MCF 10A (cell line): Measurements from ENCODE around the gene PLEKHH1. TPM values are rescaled to one million over a fixed set of nuclear protein-coding genes. Genes with fewer than 3 reads are reported as not detected.

Experiments
- BruUV-seq: library from RNA; stranded (reverse); fragments of 400-500 nt; replicated peaks from 2 replicates; lab custom pipeline; 2021; lab: Mats Ljungman, UMichigan
- CTCF ChIA-PET: fragments of 300-600 bp; sonication (Branson Sonifier 250); formaldehyde crosslinking; extraction: SDS; loops from one replicate; lab custom pipeline; 2021; ENCODE audit warnings: antibody characterized with exemption, inconsistent platforms; lab: Yijun Ruan, JAX
- POLR2A ChIA-PET: fragments of 300-600, 350-650 bp; sonication (Branson Sonifier 250); formaldehyde crosslinking; extraction: SDS; loops from one replicate; lab custom pipeline; 2020; ENCODE audit warnings: antibody characterized with exemption, inconsistent platforms; lab: Yijun Ruan, JAX
- DNase-seq: peaks from one replicate; pipeline ENCODE4 v3.0.0-alpha.2; 2018; ENCODE audit not compliant: unreplicated experiment
- H3K27ac Mint-ChIP-seq: one replicate; pipeline ENCODE4 v1.8.0; 2022; ENCODE audit warnings: mild to moderate bottlenecking, low read depth, mixed read lengths; ENCODE audit not compliant: unreplicated experiment
- H3K27me3 Mint-ChIP-seq: one replicate; pipeline ENCODE4 v1.8.0; 2022; ENCODE audit warnings: mixed read lengths; ENCODE audit not compliant: insufficient read depth, unreplicated experiment
- H3K36me3 Mint-ChIP-seq: one replicate; pipeline ENCODE4 v1.8.0; 2022; ENCODE audit warnings: mild to moderate bottlenecking, moderate library complexity, mixed read lengths; ENCODE audit not compliant: insufficient read depth, unreplicated experiment
- H3K4me1 Mint-ChIP-seq: one replicate; pipeline ENCODE4 v1.8.0; 2022; ENCODE audit warnings: mixed read lengths; ENCODE audit not compliant: insufficient read depth, unreplicated experiment
- H3K4me3 Mint-ChIP-seq: one replicate; pipeline ENCODE4 v1.8.0; 2022; ENCODE audit warnings: mild to moderate bottlenecking, moderate library complexity, mixed read lengths; ENCODE audit not compliant: unreplicated experiment
- H3K9me3 Mint-ChIP-seq: one replicate; pipeline ENCODE4 v1.8.0; 2022; ENCODE audit warnings: mixed read lengths; ENCODE audit not compliant: unreplicated experiment
- intact Hi-C: fragments of 100-400 bp; cut with micrococcal nuclease; formaldehyde crosslinking; loops from 2 replicates; pipeline ENCODE4 v1.14.1; 2022
- total RNA-seq: library from RNA; stranded (reverse); gene quantifications from 2 replicates; pipeline ENCODE4 v1.2.3, GENCODE V29; 2022
- TF ChIP-seq, protein P1 (sequence below): fragments of 200-600 bp; IDR thresholded peaks from one replicate; pipeline ENCODE4 v1.8.0; 2022; ENCODE audit warnings: antibody characterized with exemption, mild to moderate bottlenecking; ENCODE audit not compliant: unreplicated experiment

The PLEKHH1 gene
- total RNA-seq, 1 experiment from 2014 or later: 5.8 TPM

- H3K27me3 Mint-ChIP-seq: no peaks in the 10 kb centered on the region
- intact Hi-C loops: no loop called here
- H3K9me3 Mint-ChIP-seq: no peaks in the 10 kb centered on the region
- no peak for DNase-seq
- TF ChIP-seq, protein P1, sequence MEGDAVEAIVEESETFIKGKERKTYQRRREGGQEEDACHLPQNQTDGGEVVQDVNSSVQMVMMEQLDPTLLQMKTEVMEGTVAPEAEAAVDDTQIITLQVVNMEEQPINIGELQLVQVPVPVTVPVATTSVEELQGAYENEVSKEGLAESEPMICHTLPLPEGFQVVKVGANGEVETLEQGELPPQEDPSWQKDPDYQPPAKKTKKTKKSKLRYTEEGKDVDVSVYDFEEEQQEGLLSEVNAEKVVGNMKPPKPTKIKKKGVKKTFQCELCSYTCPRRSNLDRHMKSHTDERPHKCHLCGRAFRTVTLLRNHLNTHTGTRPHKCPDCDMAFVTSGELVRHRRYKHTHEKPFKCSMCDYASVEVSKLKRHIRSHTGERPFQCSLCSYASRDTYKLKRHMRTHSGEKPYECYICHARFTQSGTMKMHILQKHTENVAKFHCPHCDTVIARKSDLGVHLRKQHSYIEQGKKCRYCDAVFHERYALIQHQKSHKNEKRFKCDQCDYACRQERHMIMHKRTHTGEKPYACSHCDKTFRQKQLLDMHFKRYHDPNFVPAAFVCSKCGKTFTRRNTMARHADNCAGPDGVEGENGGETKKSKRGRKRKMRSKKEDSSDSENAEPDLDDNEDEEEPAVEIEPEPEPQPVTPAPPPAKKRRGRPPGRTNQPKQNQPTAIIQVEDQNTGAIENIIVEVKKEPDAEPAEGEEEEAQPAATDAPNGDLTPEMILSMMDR: no peak
- H3K27ac Mint-ChIP-seq: no peak overlapping the region
- H3K4me3 Mint-ChIP-seq: no peak overlapping the region
- POLR2A ChIA-PET: interaction anchor here (0.7 kb wide), 1 partner anchor 1327 kb away, joined by 3 read pairs; no protein-coding TSS in a partner anchor
- no TSS peak for BruUV-seq
- no peaks in the 10 kb centered on the region for H3K36me3 Mint-ChIP-seq
- CTCF ChIA-PET: interaction anchor here (0.7 to 1.5 kb wide), 2 partner anchors 10 to 442 kb away, joined by 3 to 18 read pairs; no protein-coding TSS in a partner anchor
- no peaks in the 10 kb centered on the region for H3K4me1 Mint-ChIP-seq
Measured at GRCh38 chr14:67536087-67536486, 3.0 kb downstream of the PLEKHH1 start.

GRCh38 chr14:67537736-67538135, 4.6 kb downstream of the PLEKHH1 start:
- Mint-ChIP-seq H3K36me3 (no peaks in the 10 kb centered on the region), H3K9me3 (no peaks in the 10 kb centered on the region), H3K4me1 (no peaks in the 10 kb centered on the region), H3K4me3 (no peak overlapping the region), H3K27me3 (no peaks in the 10 kb centered on the region), H3K27ac (no peak overlapping the region)
- BruUV-seq: no TSS peak
- DNase-seq: no peak
- TF ChIP-seq, protein P1: no peak
- intact Hi-C loops: no loop called here
- ChIA-PET POLR2A (interaction anchor here (0.7 to 1.0 kb wide), 2 partner anchors 20 to 81 kb away, joined by 3 read pairs; no protein-coding TSS in a partner anchor), CTCF (interaction anchor here (0.6 to 3.7 kb wide), 5 partner anchors 11 to 225 kb away, joined by 3 to 27 read pairs (median 5); no protein-coding TSS in a partner anchor)

- Mint-ChIP-seq H3K27ac (no peak overlapping the region), H3K27me3 (no peaks in the 10 kb centered on the region), H3K4me1 (no peaks in the 10 kb centered on the region), H3K4me3 (no peak overlapping the region), H3K9me3 (no peaks in the 10 kb centered on the region), H3K36me3 (no peaks in the 10 kb centered on the region)
- peak; percentile 38 for DNase-seq
- TF ChIP-seq, protein P1: no peak
- intact Hi-C loops: no loop called here
- BruUV-seq: no TSS peak
- CTCF ChIA-PET: interaction anchor here (0.6 to 3.7 kb wide), 6 partner anchors 11 to 127 kb away, joined by 3 to 27 read pairs (median 5); no protein-coding TSS in a partner anchor
- POLR2A ChIA-PET: interaction anchor here (0.7 to 1.3 kb wide), 3 partner anchors 21 to 103 kb away, joined by 3 read pairs; no protein-coding TSS in a partner anchor
Measured at GRCh38 chr14:67538501-67538900, 5.4 kb downstream of the PLEKHH1 start.

GRCh38 chr14:67539116-67539515, 6.0 kb downstream of the PLEKHH1 start:
- H3K4me1 Mint-ChIP-seq: no peaks in the 10 kb centered on the region
- H3K27ac Mint-ChIP-seq: no peak overlapping the region
- CTCF ChIA-PET: interaction anchor here (1.3 to 3.7 kb wide), 3 partner anchors 10 to 112 kb away, joined by 4 to 27 read pairs (median 7); no protein-coding TSS in a partner anchor
- DNase-seq: no peak
- no peak overlapping the region for H3K4me3 Mint-ChIP-seq
- intact Hi-C loops: no loop called here
- TF ChIP-seq, protein P1: no peak
- BruUV-seq: no TSS peak
- no peaks in the 10 kb centered on the region for H3K27me3 Mint-ChIP-seq
- POLR2A ChIA-PET: interaction anchor here (1.3 kb wide), 1 partner anchor 103 kb away, joined by 3 read pairs; no protein-coding TSS in a partner anchor
- H3K36me3 Mint-ChIP-seq: no peaks in the 10 kb centered on the region
- H3K9me3 Mint-ChIP-seq: peaks cover 1% of the 10 kb centered on the region
